ENCODE results near the gene NHERF1. TPM values are rescaled to one million over a fixed set of nuclear protein-coding genes. Genes with fewer than 3 reads are reported as not detected.

The NHERF1 gene
- total and polyA plus RNA-seq, 2 donors (not counting 3 experiments of a cell fraction or from before 2014, with no cell fraction given) = 24.4 to 26.9 TPM

- Histone ChIP-seq H3K27me3 (ENCODE audit: control insufficient read depth in 2 of 2, insufficient read depth in 2 of 2, low read length in 2 of 2) (no peaks in the 10 kb centered on the region), H3K4me1 (ENCODE audit: control insufficient read depth, extremely low read depth, insufficient read depth, low read length) (peaks cover 7% of the 10 kb centered on the region), H3K27ac (ENCODE audit: insufficient read depth, low read depth, low read length) (no peak overlapping the region), H3K4me2 (ENCODE audit: insufficient read depth, low read length) (no peak overlapping the region), H3K9ac (replicated peaks; ENCODE audit: extremely low read depth, insufficient read depth, low read length) (no peak overlapping the region), H2AFZ (ENCODE audit: low read depth, low read length) (no peak overlapping the region), H3K4me3 (replicated peaks in 1 of 3; ENCODE audit: insufficient read depth in 1 of 3, low read depth in 1 of 3, low read length in 3 of 3) (no peak overlapping the region), H3K9me1 (replicated peaks; ENCODE audit: control insufficient read depth, extremely low read depth, insufficient read depth, low read length) (no peaks in the 10 kb centered on the region), H3K36me3 (ENCODE audit: control insufficient read depth in 2 of 2, extremely low read depth in 1 of 2, insufficient read depth in 2 of 2, low read length in 2 of 2) (no peaks in the 10 kb centered on the region), H3K79me2 (ENCODE audit: control insufficient read depth, insufficient read depth, low read length) (no peaks in the 10 kb centered on the region), H4K20me1 (replicated peaks; ENCODE audit: control insufficient read depth, extremely low read depth, insufficient read depth, low read length) (no peaks in the 10 kb centered on the region), H3K9me3 (replicated peaks; ENCODE audit: control insufficient read depth, insufficient read depth, low read length) (no peaks in the 10 kb centered on the region)
- no peak for DNase-seq (ENCODE audit: low read depth, low spot score)
- TF ChIP-seq FOS (IDR thresholded peaks at IDR 0.05; ENCODE audit: borderline replicate concordance, insufficient read depth, low read length) (no peak), CTCF (IDR thresholded peaks at IDR 0.05; ENCODE audit: extremely low read depth in 1 of 2, insufficient read depth in 1 of 2, low read depth in 1 of 2, low read length in 2 of 2) (no peak), EZH2 (IDR thresholded peaks at IDR 0.05; ENCODE audit: borderline replicate concordance, low read depth, low read length, severe bottlenecking) (no peak), MYC (IDR thresholded peaks at IDR 0.05; ENCODE audit: low read depth, low read length) (no peak), POLR2A (IDR thresholded peaks at IDR 0.05; ENCODE audit: low read depth, low read length) (no peak), GATA2 (IDR thresholded peaks at IDR 0.05; ENCODE audit: insufficient read depth, insufficient read length, low read depth, low read length) (no peak), JUN (IDR thresholded peaks at IDR 0.05; ENCODE audit: borderline replicate concordance, insufficient read depth, insufficient read length, low read depth) (no peak), POLR2AphosphoS5 (IDR thresholded peaks at IDR 0.05; ENCODE audit: insufficient read depth, low read depth, low read length) (no peak), MAX (IDR thresholded peaks at IDR 0.05; ENCODE audit: insufficient read depth, insufficient read length) (no peak)
- no peak for FAIRE-seq
- intact Hi-C loops (cut with micrococcal nuclease) = no loop called here
- BruUV-seq (replicated peaks) = no TSS peak
- dilution Hi-C loops (cut with MboI; ENCODE audit: extremely low pct_ligation_motif_present, low sequenced_read_pairs) = no loop called here
- CTCF ChIA-PET = interaction anchor here (0.8 to 3.3 kb wide), 5 partner anchors 11 to 99 kb away, joined by 3 to 25 read pairs (median 3); no protein-coding TSS in a partner anchor
- POLR2A ChIA-PET = no interaction called here
Observed at GRCh38 chr17:74759941-74760340, 11.5 kb downstream of the NHERF1 start.
